Rectal smooth muscle tissue (tissue), 1 donor: ENCODE results near the gene ZDHHC24.

Experiments
- H3K27ac ChIP-seq: one replicate; pipeline ENCODE4 v1.7.0; 2013; ENCODE audit warnings: low read depth, low read length, inconsistent platforms
- H3K27me3 ChIP-seq: one replicate; pipeline ENCODE4 v1.7.0; 2013; ENCODE audit warnings: low read length; ENCODE audit not compliant: control insufficient read depth, insufficient read depth
- H3K36me3 ChIP-seq: one replicate; pipeline ENCODE4 v1.7.0; 2013; ENCODE audit warnings: low read length; ENCODE audit not compliant: control insufficient read depth, insufficient read depth
- H3K4me1 ChIP-seq: one replicate; pipeline ENCODE4 v1.7.0; 2013; ENCODE audit warnings: low read length; ENCODE audit not compliant: control insufficient read depth, insufficient read depth
- H3K4me3 ChIP-seq: one replicate; pipeline ENCODE4 v1.7.0; 2013; ENCODE audit warnings: low read length
- H3K9ac ChIP-seq: one replicate; pipeline ENCODE4 v1.7.0; 2013; ENCODE audit warnings: low read length

ZDHHC24 gene

GRCh38 chr11:66581261-66581660 is 35.4 kb upstream of the ZDHHC24 start:
- no peaks in the 10 kb centered on the region for H3K27me3 ChIP-seq
- no peaks in the 10 kb centered on the region for H3K36me3 ChIP-seq
- H3K27ac ChIP-seq: no peak overlapping the region
- peaks cover 4% of the 10 kb centered on the region for H3K4me1 ChIP-seq
- H3K9ac ChIP-seq: no peak overlapping the region
- no peak overlapping the region for H3K4me3 ChIP-seq

DNA sequence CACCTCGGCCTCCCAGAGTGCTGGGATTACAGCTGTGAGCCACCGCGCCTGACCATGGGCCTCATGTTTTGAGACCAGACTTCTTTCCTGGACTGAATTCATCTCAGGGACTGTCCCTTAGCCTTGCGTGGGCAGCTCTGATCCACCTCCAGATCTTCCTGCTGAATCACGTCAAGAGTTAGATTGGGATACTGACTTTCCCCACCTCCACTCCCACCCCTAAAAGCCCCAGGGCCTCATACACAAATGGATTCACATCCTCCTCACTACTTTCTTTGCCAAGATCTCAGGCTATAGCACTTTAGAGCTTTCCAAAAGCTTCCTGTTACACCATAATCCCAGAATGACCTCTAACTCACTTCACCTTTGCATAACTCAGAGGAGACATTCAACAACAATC is 35.0 kb upstream of the ZDHHC24 start:
- Histone ChIP-seq H3K27me3 (no peaks in the 10 kb centered on the region), H3K9ac (no peak overlapping the region), H3K4me3 (no peak overlapping the region), H3K27ac (no peak overlapping the region), H3K36me3 (no peaks in the 10 kb centered on the region), H3K4me1 (peaks cover 4% of the 10 kb centered on the region)

- H3K4me1 ChIP-seq: peaks cover 4% of the 10 kb centered on the region
- H3K36me3 ChIP-seq: no peaks in the 10 kb centered on the region
- no peak overlapping the region for H3K4me3 ChIP-seq
- H3K9ac ChIP-seq: no peak overlapping the region
- H3K27ac ChIP-seq: no peak overlapping the region
- no peaks in the 10 kb centered on the region for H3K27me3 ChIP-seq
Observed at GRCh38 chr11:66579017-66579606, 33.3 kb upstream of the ZDHHC24 start.

DNA sequence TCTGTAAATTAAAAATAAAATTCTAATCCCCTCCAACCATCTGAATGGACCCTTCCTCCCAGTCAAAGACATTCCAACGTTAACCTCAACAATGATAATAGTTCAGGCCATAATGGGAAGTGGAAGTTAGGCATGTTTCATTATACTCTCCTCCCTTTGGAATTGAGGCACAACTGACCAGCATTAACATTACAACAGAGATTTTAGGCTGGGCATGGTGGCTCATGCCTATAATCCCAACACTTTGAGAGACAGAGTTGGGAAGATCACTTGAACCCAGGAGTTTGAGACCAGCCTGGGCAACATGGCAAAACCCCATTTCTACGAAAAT is 25.0 kb upstream of the ZDHHC24 start:
- Histone ChIP-seq H3K27ac (no peak overlapping the region), H3K4me1 (peaks cover 2% of the 10 kb centered on the region), H3K27me3 (no peaks in the 10 kb centered on the region), H3K36me3 (no peaks in the 10 kb centered on the region), H3K4me3 (no peak overlapping the region), H3K9ac (no peak overlapping the region)

DNA sequence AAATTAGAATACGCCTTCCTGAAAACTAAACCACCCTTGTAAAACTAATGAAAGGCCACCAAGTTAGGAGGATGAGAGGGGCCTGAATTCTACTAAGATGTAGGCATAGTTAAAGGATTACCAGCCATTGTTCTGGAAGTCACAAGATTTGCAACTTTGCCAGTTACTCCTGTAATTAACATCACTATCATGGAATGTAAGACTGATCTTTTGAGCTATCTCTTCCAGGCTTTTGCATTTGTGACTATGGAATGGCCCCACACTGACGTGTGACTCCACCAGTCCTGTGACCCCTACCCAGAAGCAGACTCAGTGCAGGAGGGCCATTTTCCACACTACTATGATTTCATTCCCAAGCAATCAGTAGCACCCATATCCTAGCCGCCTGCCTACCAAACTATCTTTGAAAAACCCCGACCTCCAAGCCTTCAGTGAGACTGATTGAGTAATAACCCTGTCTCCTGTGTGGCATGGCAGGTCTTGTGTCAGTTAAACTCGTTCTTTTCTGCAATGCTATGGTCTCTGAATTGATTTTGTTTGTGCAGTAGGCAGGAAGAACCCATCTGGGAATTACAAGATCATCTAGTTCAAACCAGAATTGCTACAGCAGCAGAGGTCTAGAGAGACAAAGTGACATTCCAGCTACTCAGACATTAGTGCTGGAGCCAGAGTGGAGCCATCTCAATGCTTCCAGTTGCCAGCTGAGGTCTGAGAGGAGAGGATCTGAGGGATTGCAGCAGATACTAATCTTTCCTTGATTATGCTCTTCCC is 24.4 kb upstream of the ZDHHC24 start:
- H3K36me3 ChIP-seq: no peaks in the 10 kb centered on the region
- H3K4me1 ChIP-seq: peaks cover 2% of the 10 kb centered on the region
- no peaks in the 10 kb centered on the region for H3K27me3 ChIP-seq
- H3K4me3 ChIP-seq: no peak overlapping the region
- no peak overlapping the region for H3K9ac ChIP-seq
- H3K27ac ChIP-seq: no peak overlapping the region

DNA sequence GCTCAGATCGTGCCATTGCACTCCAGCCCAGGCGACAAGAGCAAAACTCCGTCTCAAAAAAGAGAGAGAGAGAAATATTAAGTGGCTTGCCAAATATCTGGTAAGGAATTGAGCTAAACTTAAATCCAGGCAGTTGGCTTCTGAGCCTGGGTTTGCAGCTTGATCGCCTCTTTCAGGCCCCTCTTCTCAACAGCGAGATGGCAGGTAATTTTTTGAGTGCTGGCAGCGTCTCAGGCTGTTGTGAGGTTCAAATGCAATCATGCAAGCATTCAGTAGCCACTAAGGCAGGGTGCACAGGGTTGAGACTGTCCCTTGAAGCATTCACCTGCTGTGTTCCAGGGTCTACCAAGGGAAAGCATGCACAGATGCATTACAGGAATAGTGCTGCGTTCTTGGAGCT is 23.2 kb upstream of the ZDHHC24 start:
- no peak overlapping the region for H3K27ac ChIP-seq
- no peaks in the 10 kb centered on the region for H3K36me3 ChIP-seq
- H3K27me3 ChIP-seq: no peaks in the 10 kb centered on the region
- no peak overlapping the region for H3K9ac ChIP-seq
- H3K4me1 ChIP-seq: peaks cover 2% of the 10 kb centered on the region
- no peak overlapping the region for H3K4me3 ChIP-seq

GRCh38 chr11:66568124-66568916 is 22.5 kb upstream of the ZDHHC24 start, which contains the start of gene CTSF:
Gene CTSF (minus strand): TSS chr11:66568606. CDS start chr11:66568486, 120 bp downstream.
- Histone ChIP-seq H3K36me3 (peaks cover 2% of the 10 kb centered on the region), H3K27me3 (no peaks in the 10 kb centered on the region), H3K4me3 (peak within 1 kb of the TSS; percentile 68), H3K4me1 (peaks cover 2% of the 10 kb centered on the region), H3K9ac (no peak within 1 kb of the TSS), H3K27ac (peak within 1 kb of the TSS; percentile 24)

DNA sequence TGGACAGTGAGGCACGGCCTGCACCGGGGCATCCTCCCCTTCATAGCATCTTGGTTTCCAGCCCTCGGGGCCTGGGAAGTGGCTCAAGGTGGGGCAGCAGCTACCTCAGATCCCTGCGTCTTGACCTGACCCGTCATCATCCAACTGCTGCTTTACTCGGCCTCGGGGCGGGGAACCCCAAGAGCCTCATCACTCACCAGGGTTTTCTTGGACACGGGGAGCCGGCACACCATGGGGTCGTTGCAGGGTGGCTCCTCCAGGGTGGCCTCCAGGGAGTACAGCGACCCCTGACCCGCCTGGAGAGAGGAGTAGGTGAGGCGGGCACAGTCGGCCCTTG is 21.9 kb upstream of the ZDHHC24 start:
- peaks cover 2% of the 10 kb centered on the region for H3K4me1 ChIP-seq
- H3K4me3 ChIP-seq: peak overlapping the region; percentile 68
- peaks cover 2% of the 10 kb centered on the region for H3K36me3 ChIP-seq
- no peak overlapping the region for H3K9ac ChIP-seq
- no peak overlapping the region for H3K27ac ChIP-seq
- H3K27me3 ChIP-seq: no peaks in the 10 kb centered on the region

GRCh38 chr11:66566221-66566620 is 20.4 kb upstream of the ZDHHC24 start:
- no peak overlapping the region for H3K27ac ChIP-seq
- H3K9ac ChIP-seq: no peak overlapping the region
- H3K27me3 ChIP-seq: no peaks in the 10 kb centered on the region
- H3K36me3 ChIP-seq: peaks cover 2% of the 10 kb centered on the region
- peaks cover 2% of the 10 kb centered on the region for H3K4me1 ChIP-seq
- H3K4me3 ChIP-seq: no peak overlapping the region

DNA sequence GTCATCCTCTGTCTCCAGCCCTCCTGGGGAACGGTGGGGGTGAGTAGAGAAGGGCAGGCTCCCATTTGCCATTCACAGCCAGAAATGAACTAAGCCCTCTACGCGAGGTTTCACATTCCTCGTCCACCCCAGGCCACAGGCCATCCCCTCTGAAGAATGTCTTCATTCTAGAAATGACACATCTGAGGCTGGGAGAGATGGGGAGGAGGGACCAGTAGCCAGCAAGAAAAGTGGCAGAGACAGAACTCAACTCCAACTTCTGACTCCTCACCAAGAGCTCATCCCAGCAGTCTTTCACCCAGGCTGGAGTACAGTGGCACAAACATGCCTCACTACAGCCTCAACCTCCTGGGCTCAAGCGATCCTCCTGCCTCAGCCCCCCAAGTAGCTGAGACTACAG is 19.1 kb upstream of the ZDHHC24 start:
- Histone ChIP-seq H3K36me3 (peaks cover 2% of the 10 kb centered on the region), H3K4me3 (no peak overlapping the region), H3K9ac (no peak overlapping the region), H3K27ac (no peak overlapping the region), H3K27me3 (no peaks in the 10 kb centered on the region), H3K4me1 (peaks cover 2% of the 10 kb centered on the region)

GRCh38 chr11:66564538-66564937 is 18.7 kb upstream of the ZDHHC24 start:
- peaks cover 2% of the 10 kb centered on the region for H3K4me1 ChIP-seq
- no peak overlapping the region for H3K27ac ChIP-seq
- H3K27me3 ChIP-seq: no peaks in the 10 kb centered on the region
- no peak overlapping the region for H3K9ac ChIP-seq
- peaks cover 2% of the 10 kb centered on the region for H3K36me3 ChIP-seq
- no peak overlapping the region for H3K4me3 ChIP-seq

DNA sequence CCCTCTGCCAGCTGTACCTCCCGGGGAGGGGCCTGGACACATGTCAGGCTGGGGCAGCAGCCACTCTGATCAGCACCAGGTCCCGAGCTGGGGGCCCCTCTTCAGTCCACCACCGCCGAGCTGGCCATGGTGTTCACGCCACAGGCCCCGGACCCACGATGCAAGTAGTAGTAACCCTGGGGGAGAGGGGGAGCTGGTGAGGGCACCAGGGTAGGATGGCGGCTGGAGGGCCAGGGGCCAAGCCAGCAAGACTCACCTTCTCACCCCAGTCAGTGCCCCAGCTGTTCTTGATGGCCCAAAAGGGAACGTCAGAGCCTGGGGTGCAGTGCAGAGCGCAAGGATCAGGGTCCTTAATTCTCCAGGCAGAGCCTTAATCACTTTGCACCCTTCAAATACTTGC is 18.0 kb upstream of the ZDHHC24 start:
- Histone ChIP-seq H3K36me3 (peaks cover 2% of the 10 kb centered on the region), H3K9ac (no peak overlapping the region), H3K4me1 (peaks cover 3% of the 10 kb centered on the region), H3K27me3 (no peaks in the 10 kb centered on the region), H3K4me3 (no peak overlapping the region), H3K27ac (no peak overlapping the region)
